ENCODE measurements around the gene REPIN1. TPM values are rescaled to one million over a fixed set of nuclear protein-coding genes. Genes with fewer than 3 reads are reported as not detected.

REPIN1 gene
- polyA plus RNA-seq, 12 donors, result 49.8 to 195 (median 67.2) TPM

DNA sequence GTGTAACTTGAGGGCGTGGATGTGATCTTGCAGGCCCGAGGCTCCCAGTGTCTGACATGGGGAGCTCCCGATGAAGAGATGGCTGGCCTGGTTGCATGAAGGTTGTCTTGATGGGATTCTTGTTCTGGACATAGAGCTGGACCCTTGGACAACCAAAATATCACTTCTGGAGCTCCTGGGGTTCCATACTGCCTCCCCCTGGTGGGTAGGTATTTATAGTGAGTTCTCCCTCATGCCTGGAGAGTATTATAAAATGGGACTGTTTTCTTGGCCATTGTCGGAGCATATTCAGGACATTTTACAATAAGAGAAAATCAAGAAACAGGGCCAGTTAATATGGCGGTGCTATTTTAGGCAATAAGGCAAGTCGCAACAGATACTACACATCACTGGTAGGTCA, 49.2 kb downstream of the REPIN1 start:
- no peak for DNase-seq

DNA sequence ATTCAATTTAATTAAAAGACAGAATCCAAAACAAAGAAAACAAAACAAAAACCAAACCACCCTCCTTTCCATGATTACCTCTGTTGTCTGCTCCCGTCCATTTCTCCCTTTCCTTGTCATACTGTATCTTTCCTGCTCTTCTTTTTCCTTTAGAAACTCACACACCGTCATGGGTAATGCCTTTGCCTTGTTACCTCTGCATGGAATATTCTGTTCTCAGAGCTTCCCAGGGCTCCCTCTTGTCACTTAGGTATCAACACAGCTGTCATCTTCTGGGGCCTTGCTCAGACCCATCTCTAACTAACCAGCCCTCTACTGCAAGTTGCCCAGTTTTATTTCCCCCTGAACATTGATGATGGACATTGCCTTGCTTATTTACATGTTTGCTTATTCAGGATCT, 51.6 kb downstream of the REPIN1 start:
- DNase-seq, result no peak

DNA sequence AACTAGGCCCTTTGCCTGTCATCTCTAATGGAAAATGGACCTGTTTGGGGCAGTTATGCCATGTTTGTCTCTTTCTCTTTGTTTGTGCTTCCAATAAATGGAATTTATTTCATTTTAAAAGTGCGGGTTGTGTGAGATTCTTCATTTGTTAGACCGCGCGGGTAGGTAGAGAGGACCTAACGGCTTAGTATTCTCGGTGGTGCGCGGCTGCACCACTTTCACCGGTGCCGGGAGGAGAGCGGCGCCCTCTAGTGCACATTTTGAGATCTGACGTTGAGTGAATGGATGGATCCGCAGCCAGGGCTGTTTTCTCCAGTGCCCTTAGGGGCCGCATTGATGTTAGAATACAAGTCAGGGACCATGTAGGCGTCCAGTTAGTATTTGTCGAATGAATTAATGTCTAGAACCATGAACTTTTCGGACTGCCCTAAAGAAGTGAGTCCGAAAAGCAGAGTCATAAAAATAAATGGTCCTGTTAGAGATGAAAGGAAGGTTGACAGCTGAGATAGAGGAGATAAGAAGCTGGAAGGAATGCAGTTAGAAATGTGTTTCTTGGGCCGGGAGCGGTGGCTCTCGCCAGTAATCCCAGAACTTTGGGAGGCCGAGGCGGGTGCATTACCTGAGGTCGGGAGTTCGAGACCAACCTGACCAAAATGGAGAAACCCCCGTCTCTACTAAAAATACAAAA, 52.5 kb downstream of the REPIN1 start:
- peak; percentile 82 for DNase-seq

DNA sequence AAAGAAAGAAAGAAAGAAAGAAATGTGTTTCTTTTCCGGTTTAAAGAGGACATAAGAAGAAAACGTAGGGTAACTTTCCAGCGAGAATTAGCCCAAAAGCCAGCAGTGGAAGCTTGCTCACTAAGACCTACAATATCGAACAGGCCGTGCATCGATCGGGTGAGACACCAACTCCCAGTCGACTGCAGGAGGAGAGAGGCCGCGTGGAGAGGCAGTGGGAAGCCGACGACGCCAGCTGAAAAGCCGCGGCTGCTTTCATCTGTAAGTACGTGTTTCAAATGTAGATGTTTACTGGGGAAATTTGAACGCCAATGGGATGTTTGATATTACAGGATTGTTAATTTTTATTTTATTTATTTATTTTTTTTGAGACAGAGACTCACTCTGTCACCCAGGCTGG, 53.2 kb downstream of the REPIN1 start:
- no peak for DNase-seq

Other genes starting within 250 kb of the REPIN1 start
- gene LRRC61, start 45.5 kb upstream of the REPIN1 start, polyA plus RNA-seq (ENCODE audit: insufficient read length in 12 of 12), result 10 to 100 TPM in 1 of 12 donors, 1 to 10 TPM in 10, not detected in 1; 3.6 to 11.1 (median 5.7) TPM
- 1 to 10 TPM in 9 of 12 donors, under 1 TPM in 1, not detected in 2; 0.44 to 2.0 (median 1.4) TPM for gene ACTR3C, start 45.3 kb upstream of the REPIN1 start, polyA plus RNA-seq (ENCODE audit: insufficient read length in 12 of 12)
- 10 to 100 TPM in 11 of 12 donors, not detected in 1; 36.6 to 55.1 (median 47.5) TPM for gene RARRES2, start 27.2 kb upstream of the REPIN1 start, polyA plus RNA-seq (ENCODE audit: insufficient read length in 12 of 12)
- 1 to 10 TPM in 11 of 12 donors, not detected in 1; 3.4 to 9.4 (median 5.1) TPM for gene ZNF775, start 10.5 kb downstream of the REPIN1 start, polyA plus RNA-seq (ENCODE audit: insufficient read length in 12 of 12)
- 10 to 100 TPM in 1 of 12 donors, 1 to 10 TPM in 10, not detected in 1; 5.4 to 11.2 (median 6.5) TPM for gene GIMAP8, start 81.8 kb downstream of the REPIN1 start, polyA plus RNA-seq (ENCODE audit: insufficient read length in 12 of 12)
- 10 to 100 TPM in 7 of 12 donors, 1 to 10 TPM in 4, not detected in 1; 7.4 to 15.2 (median 10.5) TPM for gene GIMAP7, start 146.1 kb downstream of the REPIN1 start, polyA plus RNA-seq (ENCODE audit: insufficient read length in 12 of 12)
- gene GIMAP4, start 198.6 kb downstream of the REPIN1 start, polyA plus RNA-seq (ENCODE audit: insufficient read length in 12 of 12), result 10 to 100 TPM in 11 of 12 donors, not detected in 1; 17.2 to 41.1 (median 19.7) TPM